Heart left ventricle (tissue), 16 donors: ENCODE results near the gene ZNF33B. TPM values are rescaled to one million over a fixed set of nuclear protein-coding genes. Genes with fewer than 3 reads are reported as not detected.

ENCODE experiments used
- ATAC-seq, 4 donors: fragments of 200-7000 bp; cut with Tn5 transposase; one replicate each; pipeline ENCODE4 v1.9.1; 2020 to 2022; ENCODE audit warnings: moderate library complexity in 4 of 4, mild to moderate bottlenecking in 3 of 4, moderate number of reproducible peaks in 1 of 4
- DNase-seq, 5 donors: peaks; one replicate each; pipeline ENCODE4 v3.0.0-alpha.2; 2020
- H3K27ac ChIP-seq, 12 donors: fragments of 200-600 bp; sonication (generic) in 4 of 12; one replicate each; pipeline versions ENCODE4 v1.5.0 to v1.8.0; 2016 to 2022; ENCODE audit warnings: mild to moderate bottlenecking in 2 of 12
- H3K27me3 ChIP-seq, 9 donors: fragments of 200-600 bp; sonication (generic) in 2 of 9; one replicate each; pipeline versions ENCODE4 v1.5.1 to v1.8.0; 2016 to 2022; ENCODE audit warnings: mild to moderate bottlenecking in 3 of 9
- H3K36me3 ChIP-seq, 9 donors: fragments of 200-600 bp; sonication (generic) in 2 of 9; one replicate each; pipeline versions ENCODE4 v1.5.0 to v1.8.0; 2018 to 2022; ENCODE audit warnings: mild to moderate bottlenecking in 2 of 9
- H3K4me1 ChIP-seq, 12 donors: fragments of 200-600 bp; sonication (generic) in 4 of 12; one replicate each; pipeline versions ENCODE4 v1.5.0 to v1.8.0; 2016 to 2022; ENCODE audit warnings: mild to moderate bottlenecking in 3 of 12
- H3K4me3 ChIP-seq, 12 donors: fragments of 200-600 bp; sonication (generic) in 4 of 12; one replicate each; pipeline versions ENCODE4 v1.5.0 to v1.8.0; 2017 to 2022; ENCODE audit warnings: mild to moderate bottlenecking in 9 of 12, moderate library complexity in 4 of 12
- H3K9me3 ChIP-seq, 12 donors: fragments of 200-600 bp; sonication (generic) in 4 of 12; one replicate each; pipeline versions ENCODE4 v1.5.0 to v1.8.0; 2016 to 2022; ENCODE audit warnings: mild to moderate bottlenecking in 1 of 12
- POLR2A ChIP-seq, 2 donors: fragments of 450-650 bp; IDR thresholded peaks; one replicate each; pipeline ENCODE4 v1.6.1; 2017; ENCODE audit warnings: antibody characterized with exemption in 2 of 2, mild to moderate bottlenecking in 2 of 2, moderate library complexity in 2 of 2
- WGBS, 4 donors: extraction: QIAGEN DNeasy Blood & Tissue Kit in 2 of 4; methylation state at CpG; one replicate each; pipeline versions ENCODE4 v1.1.5 to v1.1.7; 2013 to 2018; 5-methylcytosine and 5-hydroxymethylcytosine counted together
- intact Hi-C, 10 donors: fragments of 100-400 bp; cut with DNase I; formaldehyde crosslinking; loops; one replicate each; pipeline versions ENCODE4 v1.11.1 to v1.14.2; 2022
- polyA plus RNA-seq, 2 donors: library from polyadenylated mRNA; stranded (reverse); fragments of 200-250 nt; gene quantifications; one replicate each; pipeline ENCODE4 v1.2.3, GENCODE V29; 2013
- total RNA-seq, 9 donors: library from RNA; depleted of rRNA in 2 of 9; stranded (reverse); fragments of >200 nt in 2 of 9; fragmentation: NEBNext Ultra II Directional in 3 of 9; extraction: Animal tissue kit (Norgen Biotek cat#: 25700) in 3 of 9; gene quantifications; one replicate each; pipeline versions ENCODE4 v1.1.0 to v1.2.4, GENCODE V29; 2016 to 2023
- TF ChIP-seq, protein P1 (sequence below), 12 donors: fragments of 200-600 bp; sonication (generic) in 4 of 12; IDR thresholded peaks; one replicate each; pipeline versions ENCODE4 v1.5.0 to v1.8.0; 2018 to 2022; ENCODE audit warnings: antibody characterized with exemption in 12 of 12, mild to moderate bottlenecking in 5 of 12
- donor health status: ischemic (EF 13 %, LVEDD 7.1; RV severe dilation, severe dysfunction).
- donor health status: healthy with polysubstance abuse.
- donor health status: DM: no; HTN: yes; CAD: no.
- donor health status: DM: no; HTN: no; CAD: no.
- donor health status: ischemic (EF 25% LVEDD 6.9; RV normal size, moderate dysfunction).
- donor health status: ischemic (EF 25% LVEDD 5.7; RV mildly dilated, moderate dysfunction).
- donor health status: healthy.
- donor health status: DM: yes; HTN: yes; CAD: no.
- donor health status: ischemic (EF 35%, LVEDD 5.7; RV mildly dilated, moderate dysfunction).
- donor health status: nonischemic (EF 11% LVEDD 7.7; RV severe dilation, severe dysfunction).
- donor health status: DM: yes; HTN: yes; CAD: no.
- donor health status: PGD.
- donor health status: ischemic (EF 29% LVEDD 5.4; RV normal size, mild dysfunction).
- donor health status: nonischemic (EF 23%, LVEDD 6.1; RV moderate dilation, normal function).

Gene ZNF33B
- total and polyA plus RNA-seq, 11 donors = 3.7 to 20.5 (median 9.5) TPM

DNA sequence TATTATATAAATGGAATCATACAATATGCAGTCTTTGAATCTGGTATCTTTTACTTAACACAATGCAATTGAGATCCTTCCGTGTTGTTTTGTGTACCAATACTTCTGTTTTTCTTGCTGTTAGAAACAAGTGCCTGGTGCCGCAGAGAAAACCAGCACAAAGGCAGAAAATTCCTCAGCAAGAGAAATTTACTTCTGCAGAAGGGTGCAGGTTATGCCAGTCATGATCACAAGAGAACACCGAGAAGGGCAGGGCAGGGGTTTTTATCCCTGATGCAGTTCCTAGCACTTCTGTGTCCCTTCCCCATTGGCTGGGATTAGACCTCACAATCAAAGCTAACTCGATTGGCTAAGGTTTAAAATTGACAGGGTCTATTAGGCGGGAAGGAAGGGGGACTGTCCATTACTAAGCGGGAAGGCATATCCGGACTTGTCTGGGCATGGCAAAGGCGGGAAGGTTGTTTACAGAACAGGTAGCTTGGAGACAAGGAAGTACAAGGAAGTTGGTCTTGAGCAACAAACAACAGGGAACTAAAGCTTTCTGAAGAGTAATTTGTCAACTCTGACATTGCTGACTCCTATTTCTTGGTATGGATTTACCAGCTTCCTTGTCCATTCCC is 2.4 kb upstream of the ZNF33B start:
- no peaks in the 10 kb centered on the region for H3K9me3 ChIP-seq
- H3K36me3 ChIP-seq = no peaks in the 10 kb centered on the region
- 79 to 89% (median 84%) methylated on average over 8 of the region's 8 CpGs for WGBS, 4 donors
- no peak overlapping the region for H3K27ac ChIP-seq
- peaks cover 0 to 11% (median 6%) of the 10 kb centered on the region in 12 donors for H3K4me1 ChIP-seq
- intact Hi-C loops = no loop called here
- no peak for DNase-seq
- TF ChIP-seq, protein P1, sequence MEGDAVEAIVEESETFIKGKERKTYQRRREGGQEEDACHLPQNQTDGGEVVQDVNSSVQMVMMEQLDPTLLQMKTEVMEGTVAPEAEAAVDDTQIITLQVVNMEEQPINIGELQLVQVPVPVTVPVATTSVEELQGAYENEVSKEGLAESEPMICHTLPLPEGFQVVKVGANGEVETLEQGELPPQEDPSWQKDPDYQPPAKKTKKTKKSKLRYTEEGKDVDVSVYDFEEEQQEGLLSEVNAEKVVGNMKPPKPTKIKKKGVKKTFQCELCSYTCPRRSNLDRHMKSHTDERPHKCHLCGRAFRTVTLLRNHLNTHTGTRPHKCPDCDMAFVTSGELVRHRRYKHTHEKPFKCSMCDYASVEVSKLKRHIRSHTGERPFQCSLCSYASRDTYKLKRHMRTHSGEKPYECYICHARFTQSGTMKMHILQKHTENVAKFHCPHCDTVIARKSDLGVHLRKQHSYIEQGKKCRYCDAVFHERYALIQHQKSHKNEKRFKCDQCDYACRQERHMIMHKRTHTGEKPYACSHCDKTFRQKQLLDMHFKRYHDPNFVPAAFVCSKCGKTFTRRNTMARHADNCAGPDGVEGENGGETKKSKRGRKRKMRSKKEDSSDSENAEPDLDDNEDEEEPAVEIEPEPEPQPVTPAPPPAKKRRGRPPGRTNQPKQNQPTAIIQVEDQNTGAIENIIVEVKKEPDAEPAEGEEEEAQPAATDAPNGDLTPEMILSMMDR (IDR thresholded peaks at IDR 0.05) = no peak
- TF ChIP-seq POLR2A (IDR thresholded peaks at IDR 0.05) = no peak
- no peak overlapping the region for H3K4me3 ChIP-seq
- no peaks in the 10 kb centered on the region for H3K27me3 ChIP-seq
- ATAC-seq = no peak

DNA sequence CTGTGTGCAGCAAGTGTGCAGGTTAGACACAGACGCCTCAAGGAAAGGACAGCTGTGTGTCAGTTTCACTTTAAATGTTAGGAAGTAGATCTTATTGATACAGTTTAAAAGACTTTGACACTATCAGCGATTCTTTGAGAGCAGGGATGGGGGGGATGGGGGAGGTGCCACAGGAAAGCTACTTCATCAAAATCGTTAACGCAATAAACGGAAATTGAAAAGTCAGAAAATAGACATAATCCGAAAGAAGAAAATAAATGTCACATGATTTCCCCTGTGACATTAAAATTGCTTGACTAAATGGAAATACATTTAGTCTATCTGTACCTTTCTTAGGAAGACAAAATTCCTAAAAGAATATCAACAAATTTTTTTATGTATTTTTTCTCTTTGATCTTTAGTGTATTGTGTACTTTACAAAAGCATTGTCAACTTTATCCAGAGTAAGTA is 476 bp upstream of the ZNF33B start:
- Histone ChIP-seq H3K9me3 (no peaks in the 10 kb centered on the region), H3K27me3 (no peaks in the 10 kb centered on the region), H3K4me3 (peak overlapping the region; percentile 63 to 98 (median 85)), H3K27ac (peak overlapping the region in 11 of 12 donors; percentile 86 to 98 (median 94)), H3K4me1 (peaks cover 0 to 11% (median 6%) of the 10 kb centered on the region in 12 donors), H3K36me3 (peaks cover 0 to 2% (median 0%) of the 10 kb centered on the region in 9 donors)
- no peak for TF ChIP-seq POLR2A (IDR thresholded peaks at IDR 0.05)
- TF ChIP-seq, protein P1 (IDR thresholded peaks at IDR 0.05) = no peak
- DNase-seq (no peak), ATAC-seq (no peak)
- intact Hi-C loops = loop anchor here in 7 of 10 donors (1.0 to 10.0 kb wide), 7 partner anchors 82 to 146 kb away; partner anchors contain the start of gene BMS1 (in 3 of the 7)
- 1 to 3% (median 1%) methylated on average over 6 of the region's 6 CpGs for WGBS, 4 donors

DNA sequence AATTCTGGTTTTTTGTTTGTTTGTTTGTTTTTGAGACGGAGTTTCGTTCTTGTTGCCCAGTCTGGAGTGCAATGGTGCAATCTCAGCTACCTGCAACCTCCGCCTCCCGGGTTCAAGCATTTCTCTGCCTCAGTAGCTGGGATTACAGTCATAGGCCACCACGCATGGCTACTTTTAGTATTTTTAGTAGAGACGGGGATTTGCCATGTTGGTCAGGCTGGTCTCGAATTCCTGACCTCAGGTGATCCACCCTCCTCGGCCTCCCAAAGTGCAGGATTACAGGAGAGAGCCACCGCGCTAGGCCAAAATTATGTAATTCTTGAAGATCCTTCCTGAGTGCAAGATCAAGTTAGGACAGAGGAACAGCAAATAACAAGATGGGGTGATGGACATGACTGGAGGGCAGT is 719 bp downstream of the ZNF33B start:
- Histone ChIP-seq H3K9me3 (no peaks in the 10 kb centered on the region), H3K4me1 (peaks cover 0 to 11% (median 6%) of the 10 kb centered on the region in 12 donors), H3K27ac (peak overlapping the region; percentile 76 to 98 (median 92)), H3K36me3 (peaks cover 0 to 11% (median 2%) of the 10 kb centered on the region in 9 donors), H3K4me3 (peak overlapping the region; percentile 63 to 98 (median 85)), H3K27me3 (no peaks in the 10 kb centered on the region)
- ATAC-seq (peak in 1 of 4 donors; percentile 3), DNase-seq (no peak)
- WGBS, 4 donors = 35 to 40% (median 37%) methylated on average over 10 of the region's 10 CpGs
- TF ChIP-seq POLR2A (IDR thresholded peaks at IDR 0.05) = no peak
- TF ChIP-seq, protein P1 (IDR thresholded peaks at IDR 0.05) = no peak
- intact Hi-C loops = loop anchor here in 7 of 10 donors (1.0 to 10.0 kb wide), 7 partner anchors 80 to 147 kb away; partner anchors contain the start of gene BMS1 (in 3 of the 7)

DNA sequence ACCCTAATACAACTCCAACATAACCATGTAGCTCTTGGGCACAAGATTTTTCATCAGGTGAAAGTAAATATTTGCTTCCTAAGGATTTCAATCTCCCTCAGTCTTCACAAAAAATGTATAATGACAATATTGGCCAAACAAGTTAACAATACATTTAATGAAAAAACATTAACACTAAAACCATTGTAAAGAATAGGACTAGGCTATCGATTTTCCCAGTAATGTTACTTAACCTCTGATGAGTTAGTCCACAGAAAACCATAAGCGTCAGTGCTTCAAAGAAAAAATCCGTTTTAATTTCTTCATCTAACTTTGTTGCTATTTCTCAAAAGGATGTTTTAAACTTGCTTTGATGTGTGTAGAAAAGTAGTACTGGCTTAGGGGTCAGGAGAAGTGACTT is 1.2 kb downstream of the ZNF33B start:
- WGBS, 4 donors = 76 to 89% (median 85%) methylated on average over 3 of the region's 3 CpGs
- H3K27ac ChIP-seq = peak overlapping the region in 7 of 12 donors; percentile 86 to 98 (median 94)
- intact Hi-C loops = loop anchor here in 5 of 10 donors (5.0 to 10.0 kb wide), 5 partner anchors 80 to 148 kb away; partner anchors contain the start of gene BMS1 (in 3 of the 5)

More for the DNA sequence above, 1.2 kb downstream of the ZNF33B start:
- Histone ChIP-seq H3K4me1 (peaks cover 0 to 11% (median 6%) of the 10 kb centered on the region in 12 donors), H3K4me3 (peak overlapping the region in 5 of 12 donors; percentile 85 to 87 (median 85)), H3K36me3 (peaks cover 0 to 16% (median 5%) of the 10 kb centered on the region in 9 donors), H3K9me3 (no peaks in the 10 kb centered on the region), H3K27me3 (no peaks in the 10 kb centered on the region)
- no peak for ATAC-seq
- no peak for TF ChIP-seq POLR2A (IDR thresholded peaks at IDR 0.05)
- TF ChIP-seq, protein P1 (IDR thresholded peaks at IDR 0.05) = no peak
- DNase-seq = no peak
